Activated T-helper 1 cell treated with anti-CD3 and anti-CD28 coated beads, Interleukin-2, amount 50 U/mL, for 16 hours (primary cell): ENCODE results near the gene SOWAHD.
A peak's percentile ranks its signal among the peaks of the same experiment; 100 is the strongest.
"Not testable (repeated sequence)": the region's sequence is repeated elsewhere in the genome, so short reads cannot be mapped to it uniquely, and the experiment has no call there.

Experiments
- DNase-seq, 2 donors: peaks; one replicate each; pipeline ENCODE4 v3.0.0-alpha.2; 2020; ENCODE audit warnings: low read depth in 1 of 2, low spot score in 1 of 2

Gene SOWAHD

GRCh38 chrX:119758731-119759247 lies 401 bp downstream of the SOWAHD start:
- no peak for DNase-seq

DNA sequence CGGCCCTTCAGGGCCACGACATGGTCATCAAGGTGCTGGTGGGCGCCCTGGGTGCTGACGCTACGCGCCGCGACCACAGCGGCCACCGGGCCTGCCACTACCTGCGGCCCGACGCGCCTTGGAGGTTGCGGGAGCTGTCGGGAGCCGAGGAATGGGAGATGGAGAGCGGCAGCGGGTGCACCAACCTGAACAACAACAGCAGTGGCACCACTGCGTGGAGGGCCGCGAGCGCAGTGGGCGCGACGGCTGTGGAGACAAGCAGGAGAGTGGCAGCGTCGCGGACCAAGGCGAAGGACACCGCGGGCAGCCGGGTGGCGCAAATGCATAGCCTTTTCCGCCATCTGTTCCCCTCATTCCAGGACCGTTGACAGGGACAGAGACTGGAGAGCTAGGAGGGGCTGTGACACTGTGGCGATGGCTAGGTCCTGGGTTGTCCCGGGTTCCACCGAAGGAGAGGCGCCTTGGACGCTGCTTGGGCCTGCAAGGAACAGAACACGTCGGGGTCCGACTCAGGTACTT lies 919 bp downstream of the SOWAHD start:
- no peak for DNase-seq

GRCh38 chrX:119760026-119760877 lies 1.9 kb downstream of the SOWAHD start:
- DNase-seq, result no peak

GRCh38 chrX:119762718-119763117 lies 4.3 kb downstream of the SOWAHD start:
- DNase-seq, result no peak

DNA sequence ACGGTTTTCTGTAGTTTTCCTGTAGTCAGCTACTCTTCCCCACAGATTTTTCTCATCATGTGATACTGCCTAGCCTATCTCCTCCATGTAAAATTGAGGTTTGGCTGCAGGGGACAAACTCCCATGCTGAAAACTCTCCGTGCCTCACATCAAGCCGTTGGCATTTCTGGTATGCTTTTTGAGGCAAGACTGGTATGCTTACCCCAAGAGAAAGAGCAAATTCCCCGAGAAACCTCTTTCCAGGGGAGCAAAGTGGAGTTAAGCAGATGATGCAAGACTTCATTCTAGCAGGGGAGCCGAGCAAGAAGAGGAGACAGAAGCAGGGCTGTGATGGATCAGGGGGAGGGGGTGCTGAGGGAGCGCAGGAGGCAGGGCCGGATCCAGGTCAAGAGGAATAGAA lies 4.8 kb downstream of the SOWAHD start:
- no peak for DNase-seq

- DNase-seq, result no peak
These were observed 5.5 kb downstream of the SOWAHD start for GRCh38 chrX:119763836-119764387.

GRCh38 chrX:119768436-119768835 lies 10.0 kb downstream of the SOWAHD start:
- DNase-seq, result not testable (repeated sequence)

DNA sequence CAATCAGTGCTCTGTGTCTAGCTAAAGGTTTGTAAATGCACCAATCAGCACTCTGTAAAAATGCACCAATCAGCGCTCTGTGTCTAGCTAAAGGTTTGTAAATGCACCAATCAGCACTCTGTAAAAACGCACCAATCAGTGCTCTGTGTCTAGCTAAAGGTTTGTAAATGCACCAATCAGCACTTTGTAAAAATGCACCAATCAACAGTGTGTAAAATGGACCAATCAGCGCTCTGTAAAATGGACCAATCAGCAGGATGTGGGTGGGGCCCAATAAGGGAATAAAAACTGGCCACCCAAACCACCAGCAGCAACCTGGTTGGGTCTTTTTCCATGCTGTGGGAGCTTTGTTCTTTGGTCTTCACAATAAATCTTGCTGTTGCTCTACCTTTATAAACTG lies 11.0 kb downstream of the SOWAHD start:
- not testable (repeated sequence) for DNase-seq

DNA sequence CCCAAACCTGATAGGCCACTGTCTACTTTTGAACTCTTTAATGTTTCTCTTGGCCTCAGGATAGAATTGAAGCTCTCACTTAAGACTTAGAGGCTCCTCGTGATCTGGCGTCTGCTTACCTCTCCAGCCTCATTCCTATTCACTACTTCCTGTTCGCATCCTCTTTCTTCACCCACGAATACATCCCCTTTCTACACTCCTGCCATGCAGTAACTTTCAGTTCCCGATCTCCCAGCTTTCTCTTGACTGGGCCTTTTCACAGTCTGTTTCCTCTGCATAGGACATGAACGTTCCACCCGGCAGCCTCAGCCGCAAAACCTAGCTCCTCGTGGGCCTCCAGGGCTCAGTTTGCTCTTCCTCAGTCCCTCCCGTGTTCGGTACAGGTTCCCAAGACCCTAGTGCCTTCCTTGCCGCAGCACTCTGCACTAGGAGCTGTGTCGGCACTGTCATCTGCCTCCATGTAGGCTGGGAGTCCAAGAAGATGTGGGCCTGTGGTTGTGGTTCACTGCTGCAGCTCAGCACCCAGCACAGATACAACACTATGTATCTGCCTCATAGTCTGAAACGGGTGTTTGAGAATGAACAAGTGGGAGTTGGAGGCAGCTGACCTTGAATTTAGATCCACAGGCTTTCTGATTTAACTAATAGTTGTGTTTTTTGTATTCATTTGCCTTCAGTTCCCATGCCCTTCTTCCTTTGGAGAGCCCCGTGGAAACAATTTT lies 17.3 kb downstream of the SOWAHD start:
- DNase-seq, result no peak

DNA sequence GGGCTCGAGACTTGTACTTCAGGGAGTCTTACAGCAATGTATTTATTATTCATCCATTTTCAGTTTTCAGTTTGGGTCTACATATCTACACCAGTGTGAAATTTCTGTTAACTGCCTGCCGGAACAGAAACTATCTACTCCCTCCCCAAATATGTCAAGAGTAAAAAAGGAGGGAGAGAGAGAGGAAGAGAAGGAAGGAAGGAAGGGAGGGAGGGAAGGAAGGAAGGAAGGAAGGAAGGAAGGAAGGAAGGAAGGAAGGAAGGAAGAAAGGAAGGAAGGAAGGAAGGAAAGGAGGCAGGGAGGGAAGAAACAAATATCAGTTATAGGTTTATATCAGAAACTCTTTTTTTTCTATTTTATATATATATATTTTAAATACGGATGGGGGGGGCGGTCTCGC lies 20.4 kb downstream of the SOWAHD start:
- DNase-seq, result no peak

GRCh38 chrX:119783026-119783425 lies 24.6 kb downstream of the SOWAHD start:
- DNase-seq, result no peak

DNA sequence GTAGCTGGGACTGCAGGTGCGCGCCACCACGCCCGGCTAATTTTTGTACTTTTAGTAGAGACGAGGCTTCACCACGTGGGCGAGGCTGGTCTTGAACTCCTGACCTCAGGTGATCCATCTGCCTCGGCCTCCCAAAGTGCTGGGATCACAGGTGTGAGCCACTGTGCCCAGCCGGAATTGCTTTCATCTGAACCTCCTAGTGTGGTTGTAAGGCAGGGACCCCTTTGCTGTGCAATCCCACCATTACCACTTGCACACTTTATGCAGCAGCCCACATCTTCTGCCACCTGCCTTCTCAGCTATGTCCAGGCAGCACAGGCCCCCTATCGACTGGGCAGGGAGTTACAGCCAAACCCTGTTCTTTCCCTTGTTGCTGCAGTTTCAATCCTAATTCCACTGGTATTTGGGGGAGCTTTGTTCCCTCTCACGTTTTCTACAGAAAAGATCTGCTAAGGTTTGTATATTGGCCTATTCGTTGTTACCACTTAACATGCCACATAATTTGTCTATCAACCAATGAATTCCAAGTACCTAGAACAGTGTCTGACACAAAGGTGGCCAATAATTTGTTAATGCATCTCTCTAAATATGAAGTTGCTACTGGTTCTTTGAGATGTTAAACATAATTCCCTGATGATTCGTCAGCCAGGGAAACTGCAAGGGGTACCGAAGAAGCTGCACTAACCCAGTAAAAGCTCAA lies 26.5 kb downstream of the SOWAHD start:
- peak in 1 of 2 donors; percentile 23 for DNase-seq

DNA sequence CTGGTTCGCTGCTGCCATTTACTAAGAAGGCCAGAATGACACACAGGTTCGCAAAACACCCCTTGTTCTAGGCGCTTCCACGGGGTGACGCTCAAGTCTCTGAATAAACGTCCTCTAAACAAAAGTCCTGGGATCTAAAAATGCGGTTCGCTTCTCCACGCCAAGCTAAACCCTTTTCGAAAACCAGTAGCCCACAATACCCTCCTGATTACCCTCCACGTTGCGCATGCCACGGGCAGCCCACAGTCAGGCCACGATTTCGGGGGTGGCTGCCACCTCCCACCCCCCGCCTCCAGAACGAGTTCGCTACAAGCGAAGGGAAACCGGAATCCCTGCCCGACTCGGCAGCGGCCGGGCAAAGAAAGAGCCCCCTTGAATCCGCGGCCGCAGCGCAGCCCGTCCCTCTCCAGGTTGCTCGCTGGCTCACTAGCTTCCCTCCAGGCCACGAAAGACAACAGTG lies 32.6 kb downstream of the SOWAHD start:
- DNase-seq, result peak; percentile 3 to 17

DNA sequence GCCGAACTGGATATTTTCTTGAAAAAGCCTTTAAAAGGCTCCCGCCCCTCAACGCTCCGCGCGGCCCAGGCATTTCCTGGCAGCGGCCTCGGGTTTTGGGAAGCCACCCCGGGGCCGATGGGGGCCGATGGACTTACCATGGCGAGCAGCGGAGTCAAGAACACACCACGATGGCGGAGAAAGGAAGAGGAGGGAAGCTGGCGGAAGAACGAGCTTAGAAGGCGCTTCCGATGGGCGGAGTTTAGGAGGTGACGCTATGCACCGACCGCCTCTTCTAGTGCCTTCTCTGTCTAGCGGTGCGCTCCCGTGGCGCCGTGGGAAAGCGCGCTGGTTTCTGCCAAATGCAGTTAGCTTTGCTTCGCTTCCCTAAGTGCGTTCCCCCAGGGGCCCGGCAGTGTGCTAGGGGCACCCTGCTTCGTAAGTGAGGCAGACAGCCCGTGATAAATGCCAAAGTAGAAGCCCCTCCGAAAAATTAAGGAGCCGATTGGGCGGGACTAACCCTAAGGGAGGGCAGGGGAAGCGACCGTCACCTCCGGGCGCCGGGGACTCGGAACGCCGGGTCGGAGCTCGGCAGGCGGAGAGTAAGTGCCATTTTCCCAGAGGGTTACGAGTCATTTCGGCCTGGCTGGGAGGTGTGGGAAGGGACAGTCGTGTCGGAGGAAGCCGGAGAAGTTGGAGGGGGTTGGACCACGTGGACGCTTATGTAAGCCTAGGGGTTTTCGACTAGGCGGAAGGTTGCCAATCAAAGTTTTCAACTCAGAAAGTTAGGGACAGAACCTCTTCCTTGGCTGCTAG lies 33.2 kb downstream of the SOWAHD start, which contains the start of gene RPL39:
Gene RPL39 (minus strand): TSS at position 194 of the 795 bp plus-strand sequence. CDS start 54 bp downstream, at position 140.
- peak; percentile 47 to 63 for DNase-seq

DNA sequence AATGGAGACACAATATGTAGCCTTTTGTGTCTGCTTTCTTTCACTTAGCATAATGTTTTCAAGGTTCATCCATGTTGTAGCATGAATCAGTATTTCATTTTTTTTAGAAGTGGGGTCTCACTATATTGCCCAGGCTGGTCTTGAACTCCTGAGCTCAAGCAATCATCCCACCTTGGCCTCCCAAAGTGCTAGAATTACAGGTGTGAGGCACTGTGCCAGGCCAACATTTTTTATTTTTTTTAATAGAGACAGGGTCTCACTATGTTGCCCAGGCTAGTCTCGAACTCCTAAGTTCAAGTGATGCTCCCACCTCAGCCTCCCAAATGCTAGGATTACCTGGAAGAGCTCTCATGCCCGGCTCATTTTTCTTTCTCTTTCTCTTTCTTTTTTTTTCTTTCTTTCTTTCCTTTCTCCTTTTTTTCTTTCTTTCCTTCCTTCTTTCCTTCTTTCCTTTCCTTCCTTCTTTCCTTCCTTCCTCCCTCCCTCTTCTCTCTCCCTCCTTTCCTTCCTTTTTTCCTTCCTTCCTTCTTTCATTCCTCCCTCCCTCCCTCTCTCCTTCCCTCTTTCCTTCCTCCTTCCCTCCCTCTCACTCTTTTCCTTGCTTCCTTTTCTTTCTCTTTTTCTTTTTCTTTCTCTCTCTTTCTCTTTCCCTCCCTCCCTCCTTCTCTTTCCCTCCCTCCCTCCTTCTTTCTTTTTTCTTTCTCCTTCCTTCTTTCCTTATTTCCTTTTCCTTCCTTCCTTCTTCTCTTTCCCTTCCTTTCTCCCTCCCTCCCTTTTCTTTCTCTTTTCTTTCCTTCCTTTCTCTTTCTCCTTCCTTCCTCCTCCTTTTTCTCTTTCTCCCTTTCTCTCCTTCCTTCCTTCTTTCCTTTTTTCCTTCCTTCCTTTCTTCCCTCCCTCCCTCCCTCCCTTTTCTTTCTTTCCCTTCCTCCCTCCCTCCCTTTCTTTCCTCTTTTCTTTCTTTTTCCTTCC lies 43.1 kb downstream of the SOWAHD start:
- DNase-seq, result no peak

- DNase-seq, result no peak
These were observed 44.2 kb downstream of the SOWAHD start for GRCh38 chrX:119802546-119802945.

DNA sequence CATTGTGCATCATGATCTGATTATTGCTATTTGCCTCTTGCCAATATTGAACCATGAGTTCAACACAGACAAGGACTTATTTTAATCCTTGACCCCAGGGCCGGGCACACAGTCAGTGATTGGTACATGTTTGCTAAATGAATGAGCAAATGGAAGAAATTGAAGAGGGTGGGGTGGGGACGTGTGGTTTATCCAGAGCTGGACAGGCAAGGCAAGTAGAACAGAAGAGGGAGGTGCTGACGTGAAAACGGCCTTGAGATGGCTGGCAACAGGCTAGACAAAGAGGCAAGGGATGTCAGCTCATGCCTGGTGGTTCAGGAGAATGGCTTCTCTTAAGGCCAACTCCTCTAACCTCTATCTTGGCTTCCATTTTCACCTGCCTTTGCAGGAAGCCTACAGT lies 50.1 kb downstream of the SOWAHD start:
- DNase-seq, result not testable (repeated sequence)

DNA sequence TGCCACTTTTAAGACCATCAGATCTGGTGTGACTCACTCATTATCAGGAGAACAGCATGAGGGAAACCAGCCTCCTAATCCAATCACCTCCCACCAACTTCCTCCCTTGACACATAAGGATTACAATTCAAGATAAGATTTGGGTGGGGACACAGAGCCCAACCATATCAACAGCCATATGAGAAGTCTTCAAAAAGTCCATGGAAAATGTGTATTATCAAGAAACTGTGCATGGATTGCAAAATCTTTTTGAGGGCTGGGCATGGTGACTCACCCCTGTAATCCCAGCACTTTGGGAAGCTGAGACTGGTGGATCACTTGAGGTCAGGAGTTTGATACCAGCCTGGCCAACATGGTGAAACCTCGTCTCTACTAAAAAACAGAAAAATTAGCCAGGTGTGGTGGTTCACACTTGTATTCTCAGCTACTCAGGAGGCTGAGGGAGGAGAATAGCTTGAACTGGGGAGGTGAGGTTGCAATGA lies 50.8 kb downstream of the SOWAHD start:
- no peak for DNase-seq
